GM12873 (cell line): ENCODE data around the gene LNPK.

Source experiments
- TF ChIP-seq, protein P1 (sequence below): IDR thresholded peaks from 2 replicates; pipeline ENCODE4 v1.5.1; 2012; ENCODE audit warnings: low read depth, mild to moderate bottlenecking, moderate library complexity, low read length, control low read depth; ENCODE audit not compliant: insufficient read depth; ENCODE audit errors: missing control alignments

Gene LNPK

DNA sequence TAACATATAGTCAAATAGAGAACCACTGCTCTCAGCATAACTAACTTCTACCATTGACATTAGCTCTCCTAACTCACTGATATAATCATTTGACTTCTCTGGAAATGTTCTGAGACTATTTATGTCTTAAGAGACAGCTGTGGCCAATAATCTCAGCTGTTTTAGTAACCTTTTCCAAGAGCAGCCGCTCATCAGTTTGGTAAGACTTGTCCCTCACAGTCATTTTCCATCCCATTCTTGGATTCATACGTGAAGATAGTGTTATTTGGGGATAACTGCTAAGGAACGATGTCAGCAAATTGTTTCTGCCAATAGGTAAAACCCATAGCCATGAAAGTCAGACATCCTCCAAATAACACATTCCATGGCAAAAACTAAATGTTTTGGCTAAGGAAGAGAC, 127.8 kb downstream of the LNPK start:
- TF ChIP-seq, protein P1, sequence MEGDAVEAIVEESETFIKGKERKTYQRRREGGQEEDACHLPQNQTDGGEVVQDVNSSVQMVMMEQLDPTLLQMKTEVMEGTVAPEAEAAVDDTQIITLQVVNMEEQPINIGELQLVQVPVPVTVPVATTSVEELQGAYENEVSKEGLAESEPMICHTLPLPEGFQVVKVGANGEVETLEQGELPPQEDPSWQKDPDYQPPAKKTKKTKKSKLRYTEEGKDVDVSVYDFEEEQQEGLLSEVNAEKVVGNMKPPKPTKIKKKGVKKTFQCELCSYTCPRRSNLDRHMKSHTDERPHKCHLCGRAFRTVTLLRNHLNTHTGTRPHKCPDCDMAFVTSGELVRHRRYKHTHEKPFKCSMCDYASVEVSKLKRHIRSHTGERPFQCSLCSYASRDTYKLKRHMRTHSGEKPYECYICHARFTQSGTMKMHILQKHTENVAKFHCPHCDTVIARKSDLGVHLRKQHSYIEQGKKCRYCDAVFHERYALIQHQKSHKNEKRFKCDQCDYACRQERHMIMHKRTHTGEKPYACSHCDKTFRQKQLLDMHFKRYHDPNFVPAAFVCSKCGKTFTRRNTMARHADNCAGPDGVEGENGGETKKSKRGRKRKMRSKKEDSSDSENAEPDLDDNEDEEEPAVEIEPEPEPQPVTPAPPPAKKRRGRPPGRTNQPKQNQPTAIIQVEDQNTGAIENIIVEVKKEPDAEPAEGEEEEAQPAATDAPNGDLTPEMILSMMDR: no peak
